H1 (cell line): ENCODE measurements around the gene CHD2. TPM values are rescaled to one million over a fixed set of nuclear protein-coding genes. Genes with fewer than 3 reads are reported as not detected.

Experiments used
- CTCF ChIA-PET: fragments of 300-600 bp; sonication (Branson Sonifier 250); formaldehyde crosslinking; loops from one replicate; lab custom pipeline; 2021; ENCODE audit not compliant: partially characterized antibody; lab: Charles Lee
- POLR2A ChIA-PET: fragments of 300-600 bp; sonication (Branson Sonifier 250); formaldehyde crosslinking; loops from one replicate; lab custom pipeline; 2021; ENCODE audit warnings: inconsistent platforms; ENCODE audit not compliant: partially characterized antibody; lab: Charles Lee
- DNase-seq, 2 experiments: peaks; one replicate each; pipeline versions ENCODE4 v3.0.0 to v3.0.0-alpha.2; 2010 to 2022; ENCODE audit warnings: low spot score in 2 of 2, low read depth in 1 of 2, mixed read lengths in 1 of 2
- FAIRE-seq: peaks from 2 replicates; lab custom pipeline; 2011; peaks lifted over from hg19 to GRCh38; lab: Jason Lieb, UNC
- H2AFZ ChIP-seq: 2 replicates; pipeline ENCODE4 v1.8.1; 2012; ENCODE audit warnings: low read length, inconsistent platforms
- H2AK5ac ChIP-seq: 2 replicates; pipeline ENCODE4 v1.6.1; 2013; ENCODE audit warnings: low read depth, low read length
- H2BK120ac ChIP-seq: replicated peaks from 2 replicates; pipeline ENCODE3; 2013; ENCODE audit warnings: low read depth, low read length, inconsistent platforms
- H2BK12ac ChIP-seq: 2 replicates; pipeline ENCODE4 v1.6.1; 2013; ENCODE audit warnings: low read depth, low read length
- H2BK15ac ChIP-seq: 2 replicates; pipeline ENCODE4 v1.6.1; 2013; ENCODE audit warnings: low read length
- H2BK20ac ChIP-seq: 2 replicates; pipeline ENCODE4 v1.6.1; 2013; ENCODE audit warnings: low read length
- H2BK5ac ChIP-seq: 2 replicates; pipeline ENCODE4 v1.6.1; 2013; ENCODE audit warnings: low read depth, low read length
- H3K14ac ChIP-seq: 2 replicates; pipeline ENCODE4 v1.6.1; 2013; ENCODE audit warnings: inconsistent platforms; ENCODE audit not compliant: insufficient read length
- H3K18ac ChIP-seq: 2 replicates; pipeline ENCODE4 v1.6.1; 2013; ENCODE audit warnings: low read length; ENCODE audit errors: extremely low read depth
- H3K23ac ChIP-seq: 2 replicates; pipeline ENCODE4 v1.6.1; 2013; ENCODE audit warnings: inconsistent platforms; ENCODE audit not compliant: insufficient read length
- H3K23me2 ChIP-seq: 2 replicates; pipeline ENCODE4 v1.6.1; 2013; ENCODE audit warnings: low read depth, low read length
- H3K27ac ChIP-seq: 2 replicates; pipeline ENCODE4 v1.6.1; 2011; ENCODE audit warnings: low read depth, low read length, inconsistent platforms
- H3K27me3 ChIP-seq, 4 experiments: replicated peaks in 1 of 4; 1 replicate in 1 of 4; 2 replicates in 3 of 4; pipeline versions ENCODE4 v1.6.1 to v1.8.1; 2011 to 2013; ENCODE audit warnings: low read length in 3 of 4, mild to moderate bottlenecking in 3 of 4, inconsistent platforms in 2 of 4, mixed read lengths in 2 of 4, moderate library complexity in 1 of 4; ENCODE audit not compliant: control insufficient read depth in 3 of 4, insufficient read depth in 3 of 4; ENCODE audit errors: extremely low read depth in 1 of 4
- H3K36me3 ChIP-seq, 4 experiments: 2 replicates each; pipeline versions ENCODE4 v1.6.1 to v1.8.1; 2011 to 2013; ENCODE audit warnings: mild to moderate bottlenecking in 4 of 4, low read length in 3 of 4, moderate library complexity in 2 of 4, control low read depth in 1 of 4, inconsistent platforms in 1 of 4; ENCODE audit not compliant: insufficient read depth in 4 of 4, control insufficient read depth in 2 of 4
- H3K4ac ChIP-seq: replicated peaks from 2 replicates; pipeline ENCODE3; 2013; ENCODE audit warnings: low read length, low read depth, mixed read lengths, inconsistent platforms; ENCODE audit not compliant: insufficient read length
- H3K4me1 ChIP-seq, 4 experiments: replicated peaks in 1 of 4; 1 replicate in 1 of 4; 2 replicates in 3 of 4; pipeline versions ENCODE4 v1.6.1 to v1.8.1; 2011 to 2013; ENCODE audit warnings: low read length in 3 of 4, inconsistent platforms in 2 of 4, mixed read lengths in 1 of 4; ENCODE audit not compliant: insufficient read depth in 4 of 4, control insufficient read depth in 3 of 4
- H3K4me2 ChIP-seq, 2 experiments: 2 replicates each; pipeline versions ENCODE4 v1.6.1 to v1.8.1; 2011 to 2013; ENCODE audit warnings: low read depth in 2 of 2, low read length in 2 of 2, control low read depth in 1 of 2, inconsistent platforms in 1 of 2, mild to moderate bottlenecking in 1 of 2; ENCODE audit not compliant: insufficient read depth in 1 of 2
- H3K4me3 ChIP-seq, 4 experiments: fragments of 200-600, 300-600 bp in 1 of 4; sonication (generic), shearing (Covaris generic), sonication (Bioruptor Twin) in 1 of 4; 2 replicates each; pipeline versions ENCODE4 v1.5.1 to v1.8.1; 2011 to 2016; ENCODE audit warnings: low read length in 4 of 4, low read depth in 3 of 4, control low read depth in 2 of 4, inconsistent platforms in 2 of 4, mild to moderate bottlenecking in 2 of 4, mixed read lengths in 1 of 4, moderate library complexity in 1 of 4; ENCODE audit not compliant: insufficient read depth in 2 of 4; ENCODE audit errors: extremely low read depth in 1 of 4
- H3K56ac ChIP-seq: replicated peaks from 2 replicates; pipeline ENCODE3; 2013; ENCODE audit warnings: low read depth, mild to moderate bottlenecking, mixed read lengths, low read length, inconsistent platforms; ENCODE audit not compliant: insufficient read length
- H3K79me1 ChIP-seq: 2 replicates; pipeline ENCODE4 v1.6.1; 2013; ENCODE audit warnings: low read depth, low read length, control low read depth
- H3K79me2 ChIP-seq, 2 experiments: 2 replicates each; pipeline versions ENCODE4 v1.6.1 to v1.8.1; 2012 to 2013; ENCODE audit warnings: low read length in 2 of 2, mild to moderate bottlenecking in 2 of 2, inconsistent platforms in 1 of 2; ENCODE audit not compliant: insufficient read depth in 2 of 2, control insufficient read depth in 1 of 2
- H3K9ac ChIP-seq, 4 experiments: replicated peaks in 1 of 4; 1 replicate in 1 of 4; 2 replicates in 3 of 4; pipeline versions ENCODE4 v1.6.1 to v1.8.1; 2011 to 2013; ENCODE audit warnings: low read depth in 3 of 4, low read length in 3 of 4, control low read depth in 2 of 4, mild to moderate bottlenecking in 2 of 4, moderate library complexity in 2 of 4, inconsistent platforms in 1 of 4; ENCODE audit errors: extremely low read depth in 1 of 4
- H3K9me3 ChIP-seq, 2 experiments: 2 replicates each; pipeline versions ENCODE4 v1.6.1 to v1.8.1; 2012 to 2013; ENCODE audit warnings: mild to moderate bottlenecking in 2 of 2, moderate library complexity in 2 of 2, control low read depth in 1 of 2, inconsistent platforms in 1 of 2, low read depth in 1 of 2, low read length in 1 of 2, mixed read lengths in 1 of 2; ENCODE audit not compliant: insufficient read depth in 2 of 2
- H4K20me1 ChIP-seq, 2 experiments: replicated peaks in 1 of 2; 2 replicates each; pipeline versions ENCODE3 to v1.8.1; 2011 to 2013; ENCODE audit warnings: inconsistent platforms in 2 of 2, low read length in 2 of 2, mild to moderate bottlenecking in 1 of 2; ENCODE audit not compliant: insufficient read depth in 2 of 2, control insufficient read depth in 1 of 2
- H4K5ac ChIP-seq: 2 replicates; pipeline ENCODE4 v1.6.1; 2013; ENCODE audit warnings: low read length, low read depth, mixed read lengths, inconsistent platforms; ENCODE audit not compliant: insufficient read length
- H4K8ac ChIP-seq: 2 replicates; pipeline ENCODE4 v1.8.0; 2013; ENCODE audit warnings: mild to moderate bottlenecking, moderate library complexity, low read length, inconsistent platforms; ENCODE audit not compliant: insufficient read depth; ENCODE audit errors: extremely low read depth
- H4K91ac ChIP-seq: replicated peaks from 2 replicates; pipeline ENCODE3; 2013; ENCODE audit warnings: low read length, mixed read lengths, inconsistent platforms; ENCODE audit not compliant: insufficient read length
- HDAC6 ChIP-seq: IDR thresholded peaks from one replicate; pipeline ENCODE4 v1.7.1; 2012; ENCODE audit warnings: low read depth, mild to moderate bottlenecking, inconsistent platforms, low read length, moderate library complexity
- JUND ChIP-seq: IDR thresholded peaks from 2 replicates; pipeline ENCODE4 v1.6.1; 2011; ENCODE audit warnings: mild to moderate bottlenecking, improper control_type of control experiment, low read length
- RAD21 ChIP-seq, 2 experiments: IDR thresholded peaks in 1 of 2; conservative IDR thresholded peaks in 1 of 2; 2 replicates each; pipeline ENCODE4 v1.6.1; 2011; ENCODE audit warnings: low read depth in 2 of 2, low read length in 2 of 2, improper control_type of control experiment in 1 of 2, inconsistent platforms in 1 of 2, mild to moderate bottlenecking in 1 of 2, moderate library complexity in 1 of 2
- SIRT6 ChIP-seq: IDR thresholded peaks from one replicate; pipeline ENCODE4 v1.7.1; 2012; ENCODE audit warnings: low read length, inconsistent platforms
- TBP ChIP-seq: IDR thresholded peaks from 2 replicates; pipeline ENCODE4 v1.6.1; 2011; ENCODE audit warnings: low read depth, low read length, improper control_type of control experiment
- USF2 ChIP-seq: IDR thresholded peaks from 2 replicates; pipeline ENCODE4 v1.6.1; 2011; ENCODE audit warnings: low read length, improper control_type of control experiment
- WGBS, 2 experiments: shearing (Covaris generic) in 1 of 2; methylation state at CpG; one replicate each; pipeline versions ENCODE4 v1.1.6 to v1.1.7; 2013 to 2015; ENCODE audit warnings: low lambda C conversion rate in 2 of 2, mixed read lengths in 2 of 2, inconsistent platforms in 1 of 2, low coverage in 1 of 2, missing lambda C conversion rate in 1 of 2; ENCODE audit not compliant: insufficient replicate concordance in 2 of 2, insufficient coverage in 1 of 2, insufficient read length in 1 of 2; ENCODE audit errors: extremely low coverage in 1 of 2, missing lambda C conversion rate in 1 of 2; 5-methylcytosine and 5-hydroxymethylcytosine counted together
- polyA plus RNA-seq, 7 experiments: library from polyadenylated mRNA; depleted of rRNA in 3 of 7; stranded (reverse) in 5 of 7; unstranded in 2 of 7; fragments of >200 nt in 5 of 7; fragments of 200-250 nt in 2 of 7; gene quantifications; 1 replicate in 5 of 7; 2 replicates in 1 of 7; 4 replicates in 1 of 7; pipeline versions ENCODE4 v1.2.1 to v1.2.3, GENCODE V29; 2011 to 2013; ENCODE audit warnings: missing spikeins in 2 of 7, mixed read lengths in 2 of 7
- total RNA-seq: library from RNA; stranded (reverse); fragmentation: NEBNext Ultra II Directional; extraction: Animal tissue kit (Norgen Biotek cat#: 25700); gene quantifications from 2 replicates; pipeline ENCODE4 v1.2.1, GENCODE V29; 2021
- TF ChIP-seq, protein P1 (sequence below): IDR thresholded peaks from 2 replicates; pipeline ENCODE4 v1.6.1; 2011; ENCODE audit warnings: low read depth, mild to moderate bottlenecking, low read length; ENCODE audit not compliant: insufficient read depth

The CHD2 gene
- total and polyA plus RNA-seq, 2 of the 8 experiments (the other 6 are each of a cell fraction or from before 2014, with no cell fraction given) = 28.8 to 70.0 TPM

GRCh38 chr15:92984161-92984560 lies 84.0 kb downstream of the CHD2 start:
- Histone ChIP-seq H2BK120ac (no peak overlapping the region), H3K27ac (no peak overlapping the region), H3K4ac (no peak overlapping the region), H3K4me2 (no peak overlapping the region), H4K8ac (no peak overlapping the region; the same call in 1 of the 2 replicates), H3K56ac (no peak overlapping the region), H3K23me2 (no peaks in the 10 kb centered on the region), H3K18ac (no peak overlapping the region), H3K23ac (no peak overlapping the region), H3K79me1 (no peaks in the 10 kb centered on the region), H2BK15ac (no peak overlapping the region), H2AK5ac (no peak overlapping the region), H3K27me3 (no peaks in the 10 kb centered on the region), H3K9me3 (no peaks in the 10 kb centered on the region), H4K91ac (no peak overlapping the region), H3K14ac (no peak overlapping the region), H3K79me2 (no peaks in the 10 kb centered on the region), H2BK5ac (no peak overlapping the region), H2BK12ac (no peak overlapping the region), H4K20me1 (peaks cover 0 to 3% of the 10 kb centered on the region in 2 experiments), H2BK20ac (no peak overlapping the region), H3K4me3 (no peak overlapping the region), H3K4me1 (no peaks in the 10 kb centered on the region), H2AFZ (no peak overlapping the region), H3K36me3 (peaks cover 25 to 96% (median 70%) of the 10 kb centered on the region in 4 experiments), H4K5ac (no peak overlapping the region), H3K9ac (no peak overlapping the region)
- no peak for DNase-seq
- WGBS, 2 experiments = 92% methylated on average over 4 of the region's 4 CpGs; no CpG with 5 or more reads in 1 of the 2 experiments
- no peak for TF ChIP-seq TBP
- TF ChIP-seq, protein P1, sequence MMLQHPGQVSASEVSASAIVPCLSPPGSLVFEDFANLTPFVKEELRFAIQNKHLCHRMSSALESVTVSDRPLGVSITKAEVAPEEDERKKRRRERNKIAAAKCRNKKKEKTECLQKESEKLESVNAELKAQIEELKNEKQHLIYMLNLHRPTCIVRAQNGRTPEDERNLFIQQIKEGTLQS = no peak
- no peak for TF ChIP-seq HDAC6
- no peak for TF ChIP-seq SIRT6
- TF ChIP-seq USF2 = no peak
- TF ChIP-seq JUND = no peak
- no peak for TF ChIP-seq RAD21 (IDR thresholded peaks at IDR 0.05 in 1 of 2, conservative IDR thresholded peaks at IDR 0.05 in 1 of 2; ENCODE audit: low read depth in 2 of 2, low read length in 2 of 2)
- FAIRE-seq = no peak
- ChIA-PET CTCF (interaction anchor here (0.7 to 2.1 kb wide), 2 partner anchors 9 to 187 kb away, joined by 3 to 10 read pairs; no protein-coding TSS in a partner anchor), POLR2A (interaction anchor here (0.6 to 0.9 kb wide), 2 partner anchors 10 to 33 kb away, joined by 3 read pairs; no protein-coding TSS in a partner anchor)
